ENCODE data around the gene LAMC2.
A peak's percentile ranks its signal among the peaks of the same experiment; 100 is the strongest.

Gene LAMC2

GRCh38 chr1:183167676-183168075 is 18.4 kb upstream of the LAMC2 start:
- H3K4me3 ChIP-seq (ENCODE audit: low read depth, low read length): no peak overlapping the region

GRCh38 chr1:183168308-183168707 is 17.8 kb upstream of the LAMC2 start:
- H3K4me3 ChIP-seq (ENCODE audit: low read depth, low read length): no peak overlapping the region

GRCh38 chr1:183173828-183174227 is 12.2 kb upstream of the LAMC2 start:
- H3K4me3 ChIP-seq (ENCODE audit: low read depth, low read length): no peak overlapping the region

- no peak overlapping the region for H3K4me3 ChIP-seq (ENCODE audit: low read depth, low read length)
Measured at GRCh38 chr1:183175631-183176030, 10.4 kb upstream of the LAMC2 start.

- H3K4me3 ChIP-seq (ENCODE audit: low read depth, low read length): no peak overlapping the region
Measured at GRCh38 chr1:183178545-183178944, 7.5 kb upstream of the LAMC2 start.

GRCh38 chr1:183179033-183179432 is 7.0 kb upstream of the LAMC2 start:
- H3K4me3 ChIP-seq (ENCODE audit: low read depth, low read length): no peak overlapping the region

- no peak overlapping the region for H3K4me3 ChIP-seq (ENCODE audit: low read depth, low read length)
Measured at GRCh38 chr1:183180218-183180617, 5.8 kb upstream of the LAMC2 start.

- no peak overlapping the region for H3K4me3 ChIP-seq (ENCODE audit: low read depth, low read length)
Measured at GRCh38 chr1:183180634-183181056, 5.4 kb upstream of the LAMC2 start.

- H3K4me3 ChIP-seq (ENCODE audit: low read depth, low read length): peak overlapping the region; percentile 62
Measured at GRCh38 chr1:183186841-183187240, 777 bp downstream of the LAMC2 start.

- H3K4me3 ChIP-seq (ENCODE audit: low read depth, low read length): no peak overlapping the region
Measured at GRCh38 chr1:183188240-183188639, 2.2 kb downstream of the LAMC2 start.

GRCh38 chr1:183191833-183192232 is 5.8 kb downstream of the LAMC2 start:
- no peak overlapping the region for H3K4me3 ChIP-seq (ENCODE audit: low read depth, low read length)

- no peak overlapping the region for H3K4me3 ChIP-seq (ENCODE audit: low read depth, low read length)
Measured at GRCh38 chr1:183193963-183194525, 8.0 kb downstream of the LAMC2 start.

GRCh38 chr1:183194527-183195141 is 8.6 kb downstream of the LAMC2 start:
- no peak overlapping the region for H3K4me3 ChIP-seq (ENCODE audit: low read depth, low read length)

- no peak overlapping the region for H3K4me3 ChIP-seq (ENCODE audit: low read depth, low read length)
Measured at GRCh38 chr1:183195142-183195574, 9.1 kb downstream of the LAMC2 start.

GRCh38 chr1:183197762-183198161 is 11.7 kb downstream of the LAMC2 start:
- H3K4me3 ChIP-seq (ENCODE audit: low read depth, low read length): no peak overlapping the region

GRCh38 chr1:183198463-183198862 is 12.4 kb downstream of the LAMC2 start:
- no peak overlapping the region for H3K4me3 ChIP-seq (ENCODE audit: low read depth, low read length)

- H3K4me3 ChIP-seq (ENCODE audit: low read depth, low read length): no peak overlapping the region
Measured at GRCh38 chr1:183199304-183199703, 13.2 kb downstream of the LAMC2 start.

GRCh38 chr1:183200451-183200850 is 14.4 kb downstream of the LAMC2 start:
- no peak overlapping the region for H3K4me3 ChIP-seq (ENCODE audit: low read depth, low read length)

- H3K4me3 ChIP-seq (ENCODE audit: low read depth, low read length): no peak overlapping the region
Measured at GRCh38 chr1:183203094-183203493, 17.0 kb downstream of the LAMC2 start.

- H3K4me3 ChIP-seq (ENCODE audit: low read depth, low read length): no peak overlapping the region
Measured at GRCh38 chr1:183205196-183205781, 19.2 kb downstream of the LAMC2 start.

- H3K4me3 ChIP-seq (ENCODE audit: low read depth, low read length): no peak overlapping the region
Measured at GRCh38 chr1:183206538-183207122, 20.6 kb downstream of the LAMC2 start.

- H3K4me3 ChIP-seq (ENCODE audit: low read depth, low read length): no peak overlapping the region
Measured at GRCh38 chr1:183209533-183210158, 23.6 kb downstream of the LAMC2 start.

Data from iPS-11a (cell line).